HG02885 (cell line): Measurements from ENCODE around the gene RRAGB.
A peak's percentile ranks its signal among the peaks of the same experiment; 100 is the strongest.
"Not testable (repeated sequence)": the region's sequence is repeated elsewhere in the genome, so short reads cannot be mapped to it uniquely, and the experiment has no call there.

Experiments used
- ATAC-seq: cut with Tn5 transposase; IDR thresholded peaks from one replicate; pipeline ENCODE4 v1.9.1; 2021; ENCODE audit warnings: mild to moderate bottlenecking; ENCODE audit not compliant: unreplicated experiment, poor library complexity

The RRAGB gene

GRCh38 chrX:55759478-55759877, 41.9 kb downstream of the RRAGB start:
- ATAC-seq: no peak

- no peak for ATAC-seq
Observed at GRCh38 chrX:55767100-55767499, 49.6 kb downstream of the RRAGB start.

- ATAC-seq: not testable (repeated sequence)
Observed at GRCh38 chrX:55774419-55774818, 56.9 kb downstream of the RRAGB start.

- ATAC-seq: no peak
Observed at GRCh38 chrX:55777596-55777995, 60.0 kb downstream of the RRAGB start.

- no peak for ATAC-seq
Observed at GRCh38 chrX:55778322-55778721, 60.8 kb downstream of the RRAGB start.

- ATAC-seq: no peak
Observed at GRCh38 chrX:55783723-55784122, 66.2 kb downstream of the RRAGB start.

- no peak for ATAC-seq
Observed at GRCh38 chrX:55787063-55787462, 69.5 kb downstream of the RRAGB start.

- peak; percentile 57 for ATAC-seq
Observed at GRCh38 chrX:55787727-55788126, 70.2 kb downstream of the RRAGB start.

GRCh38 chrX:55794405-55794804, 76.9 kb downstream of the RRAGB start:
- peak; percentile 95 for ATAC-seq

- ATAC-seq: no peak
Observed at GRCh38 chrX:55796496-55796895, 78.9 kb downstream of the RRAGB start.

GRCh38 chrX:55801811-55802210, 84.3 kb downstream of the RRAGB start:
- ATAC-seq: no peak
